ENCODE measurements around the gene UVSSA. TPM values are rescaled to one million over a fixed set of nuclear protein-coding genes. Genes with fewer than 3 reads are reported as not detected.

UVSSA gene
- total RNA-seq, 3 donors from 2014 or later (not counting 1 experiment from before 2014, with no cell fraction given) = 48.0 to 59.4 (median 56.4) TPM

- peak; percentile 54 for TF ChIP-seq CTCF (IDR thresholded peaks at IDR 0.05)
- H3K4me3 ChIP-seq (ENCODE audit: low read length) = no peak overlapping the region
- peaks cover 8 to 10% of the 10 kb centered on the region in 2 donors for H3K4me1 Mint-ChIP-seq
- H3K36me3 ChIP-seq (ENCODE audit: control insufficient read depth, insufficient read depth, low read length) = peaks cover 25% of the 10 kb centered on the region
- WGBS (ENCODE audit: insufficient coverage) = 68% methylated on average over 28 of the region's 28 CpGs
- H3K27ac ChIP-seq (ENCODE audit: low read length) = no peak overlapping the region
- no peaks in the 10 kb centered on the region for H3K9me3 Mint-ChIP-seq
- no peaks in the 10 kb centered on the region for H3K36me3 Mint-ChIP-seq
- peaks cover 7% of the 10 kb centered on the region for H3K4me1 ChIP-seq (ENCODE audit: control insufficient read depth, insufficient read depth, low read length)
- intact Hi-C loops (cut with micrococcal nuclease) = loop anchor here (1.0 to 10.0 kb wide), 2 partner anchors 273 to 352 kb away; no protein-coding TSS in a partner anchor
- H3K27me3 ChIP-seq (ENCODE audit: control insufficient read depth, insufficient read depth, low read length) = no peaks in the 10 kb centered on the region
- no peak overlapping the region for H3K4me3 Mint-ChIP-seq
- no peak overlapping the region for H3K27ac Mint-ChIP-seq
- ATAC-seq (peak in 1 of 3 donors; percentile 43), DNase-seq (peak; percentile 47 to 67)
- no peaks in the 10 kb centered on the region for H3K9me3 ChIP-seq (ENCODE audit: control insufficient read depth, insufficient read depth, low read length)
- H3K27me3 Mint-ChIP-seq (ENCODE audit: low read depth in 2 of 2) = no peaks in the 10 kb centered on the region
These were observed 9.4 kb downstream of the UVSSA start for GRCh38 chr4:1356181-1356998.

GRCh38 chr4:1357356-1358248 is 10.6 kb downstream of the UVSSA start:
- Histone ChIP-seq H3K4me1 (ENCODE audit: control insufficient read depth, insufficient read depth, low read length) (no peaks in the 10 kb centered on the region), H3K27ac (ENCODE audit: low read length) (no peak overlapping the region), H3K27me3 (ENCODE audit: control insufficient read depth, insufficient read depth, low read length) (no peaks in the 10 kb centered on the region), H3K9me3 (ENCODE audit: control insufficient read depth, insufficient read depth, low read length) (no peaks in the 10 kb centered on the region), H3K4me3 (ENCODE audit: low read length) (no peak overlapping the region), H3K36me3 (ENCODE audit: control insufficient read depth, insufficient read depth, low read length) (peaks cover 25% of the 10 kb centered on the region)
- ATAC-seq = no peak
- H3K4me3 Mint-ChIP-seq = no peak overlapping the region
- no peaks in the 10 kb centered on the region for H3K9me3 Mint-ChIP-seq
- H3K27ac Mint-ChIP-seq = no peak overlapping the region
- intact Hi-C loops (cut with micrococcal nuclease) = loop anchor here (10.0 kb wide), 1 partner anchor 353 kb away; no protein-coding TSS in a partner anchor
- H3K27me3 Mint-ChIP-seq (ENCODE audit: low read depth in 2 of 2) = no peaks in the 10 kb centered on the region
- peaks cover 0 to 4% of the 10 kb centered on the region in 2 donors for H3K4me1 Mint-ChIP-seq
- WGBS (ENCODE audit: insufficient coverage) = 96% methylated on average over 27 of the region's 27 CpGs
- H3K36me3 Mint-ChIP-seq = no peaks in the 10 kb centered on the region
- DNase-seq = no peak
- TF ChIP-seq CTCF (IDR thresholded peaks at IDR 0.05) = no peak

- intact Hi-C loops (cut with micrococcal nuclease) = loop anchor here (10.0 kb wide), 1 partner anchor 354 kb away; no protein-coding TSS in a partner anchor
- H3K36me3 ChIP-seq (ENCODE audit: control insufficient read depth, insufficient read depth, low read length) = peaks cover 18% of the 10 kb centered on the region
These were observed 11.6 kb downstream of the UVSSA start for GRCh38 chr4:1358421-1359143.

More at GRCh38 chr4:1358421-1359143, 11.6 kb downstream of the UVSSA start:
- no peaks in the 10 kb centered on the region for H3K27me3 ChIP-seq (ENCODE audit: control insufficient read depth, insufficient read depth, low read length)
- Mint-ChIP-seq H3K36me3 (no peaks in the 10 kb centered on the region), H3K27ac (no peak overlapping the region), H3K27me3 (ENCODE audit: low read depth in 2 of 2) (no peaks in the 10 kb centered on the region), H3K9me3 (no peaks in the 10 kb centered on the region), H3K4me1 (peaks cover 0 to 4% of the 10 kb centered on the region in 2 donors), H3K4me3 (no peak overlapping the region)
- no peak for TF ChIP-seq CTCF (IDR thresholded peaks at IDR 0.05)
- no peaks in the 10 kb centered on the region for H3K9me3 ChIP-seq (ENCODE audit: control insufficient read depth, insufficient read depth, low read length)
- H3K4me1 ChIP-seq (ENCODE audit: control insufficient read depth, insufficient read depth, low read length) = no peaks in the 10 kb centered on the region
- ATAC-seq = no peak
- no peak overlapping the region for H3K4me3 ChIP-seq (ENCODE audit: low read length)
- no peak for DNase-seq
- H3K27ac ChIP-seq (ENCODE audit: low read length) = no peak overlapping the region
- WGBS (ENCODE audit: insufficient coverage) = 97% methylated on average over 38 of the region's 38 CpGs
